ENCODE data around the gene IRGQ.
"Not testable (repeated sequence)": the region's sequence is repeated elsewhere in the genome, so short reads cannot be mapped to it uniquely, and the experiment has no call there.

IRGQ gene

DNA sequence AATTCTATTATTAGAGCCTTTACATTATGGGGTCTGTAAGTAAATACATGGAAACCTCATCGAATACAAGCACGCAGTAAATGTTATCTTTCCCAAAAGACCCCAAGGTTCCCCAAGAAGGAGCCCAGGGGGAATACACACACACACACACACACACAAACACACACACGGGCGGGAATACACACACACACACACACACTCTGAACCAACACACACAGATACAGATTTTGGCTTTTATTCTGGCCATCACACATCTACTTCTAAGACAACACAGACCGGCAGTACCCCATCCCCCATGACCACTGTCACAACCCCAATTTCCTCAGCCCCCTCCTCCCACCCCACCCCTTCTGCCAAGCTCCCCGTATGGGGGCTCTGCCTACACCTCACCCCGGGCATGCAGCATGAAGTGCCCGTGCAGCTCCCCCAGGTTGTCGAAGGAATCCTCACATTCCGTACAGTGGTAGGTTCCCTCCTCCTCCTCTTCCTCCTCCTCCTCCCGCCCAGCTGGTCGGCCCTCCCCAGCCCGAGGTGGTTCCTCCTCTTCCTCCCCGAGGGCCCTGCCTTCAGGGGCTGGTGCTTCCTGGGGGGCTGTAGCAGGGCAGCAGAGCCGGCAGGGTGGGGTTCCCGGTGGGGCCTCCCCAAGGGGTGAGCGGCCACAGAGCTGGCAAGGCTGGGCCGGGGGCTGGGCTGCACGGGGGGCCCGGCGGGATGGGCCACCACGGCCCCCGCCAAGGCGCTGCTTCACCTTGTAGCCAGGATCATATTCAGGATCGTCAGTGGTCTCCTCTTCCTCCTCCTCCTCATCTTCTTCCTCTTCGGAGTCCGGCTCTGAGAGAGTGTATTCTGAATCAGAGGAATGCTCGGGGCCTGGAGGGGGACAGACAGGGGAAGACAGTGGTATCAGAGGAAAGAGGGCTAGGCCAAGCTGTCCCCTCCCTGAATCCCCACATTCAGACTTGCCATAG is 11.6 kb upstream of the IRGQ start:
- Histone ChIP-seq H3K9me3 (ENCODE audit: low read length) (no peaks in the 10 kb centered on the region), H3K27ac (ENCODE audit: low read depth, low read length) (no peak overlapping the region), H3K36me3 (ENCODE audit: insufficient read depth, low read length) (peaks cover 29% of the 10 kb centered on the region), H3K9ac (ENCODE audit: low read length) (no peak overlapping the region), H3K4me1 (ENCODE audit: insufficient read depth, low read length) (no peaks in the 10 kb centered on the region), H3K4me3 (ENCODE audit: low read depth in 1 of 2, low read length in 2 of 2) (no peak overlapping the region), H3K27me3 (ENCODE audit: control insufficient read depth in 1 of 2, insufficient read depth in 2 of 2, low read length in 2 of 2) (no peaks in the 10 kb centered on the region)

DNA sequence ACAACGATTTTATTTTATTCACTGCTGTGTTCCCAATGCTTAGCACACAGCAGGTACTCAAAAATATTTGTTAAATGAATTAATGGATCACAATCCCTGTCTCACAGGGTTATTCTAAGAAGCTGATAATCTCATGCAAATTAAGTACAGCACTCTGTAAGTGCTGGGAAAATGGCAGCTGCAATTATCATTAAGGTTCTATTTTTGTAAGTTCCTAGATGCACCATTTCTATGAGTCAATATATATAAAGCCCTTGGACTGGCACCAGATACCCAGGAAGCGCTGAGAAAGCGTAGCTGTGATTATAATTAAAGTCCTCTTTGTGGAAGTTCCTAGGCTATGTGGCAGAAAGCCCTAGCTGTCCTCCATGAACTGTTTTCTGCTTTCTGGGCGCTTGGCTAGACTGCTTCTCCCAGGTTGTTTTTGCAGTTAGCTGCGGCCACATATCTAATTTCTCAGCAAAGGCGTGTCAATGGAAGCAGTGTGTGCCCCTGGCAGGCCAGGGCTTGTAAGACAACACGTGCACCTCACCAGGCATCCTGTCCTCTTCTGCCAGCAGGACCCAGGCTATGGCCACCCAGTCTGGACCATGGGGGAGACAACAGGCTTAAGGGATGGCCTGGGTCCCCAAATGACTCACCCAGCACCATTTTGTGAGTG is 10.8 kb upstream of the IRGQ start:
- Histone ChIP-seq H3K9ac (ENCODE audit: low read length) (no peak overlapping the region), H3K27ac (ENCODE audit: low read depth, low read length) (no peak overlapping the region), H3K27me3 (ENCODE audit: control insufficient read depth in 1 of 2, insufficient read depth in 2 of 2, low read length in 2 of 2) (no peaks in the 10 kb centered on the region), H3K36me3 (ENCODE audit: insufficient read depth, low read length) (peaks cover 22% of the 10 kb centered on the region), H3K4me1 (ENCODE audit: insufficient read depth, low read length) (no peaks in the 10 kb centered on the region), H3K4me3 (ENCODE audit: low read depth in 1 of 2, low read length in 2 of 2) (no peak overlapping the region), H3K9me3 (ENCODE audit: low read length) (no peaks in the 10 kb centered on the region)

- H3K4me1 ChIP-seq (ENCODE audit: insufficient read depth, low read length), result no peaks in the 10 kb centered on the region
- no peak overlapping the region for H3K4me3 ChIP-seq (ENCODE audit: low read depth in 1 of 2, low read length in 2 of 2)
- no peak overlapping the region for H3K27ac ChIP-seq (ENCODE audit: low read depth, low read length)
- H3K36me3 ChIP-seq (ENCODE audit: insufficient read depth, low read length), result peaks cover 24% of the 10 kb centered on the region
- H3K9ac ChIP-seq (ENCODE audit: low read length), result no peak overlapping the region
- no peaks in the 10 kb centered on the region for H3K27me3 ChIP-seq (ENCODE audit: control insufficient read depth in 1 of 2, insufficient read depth in 2 of 2, low read length in 2 of 2)
- H3K9me3 ChIP-seq (ENCODE audit: low read length), result no peaks in the 10 kb centered on the region
Observed at GRCh38 chr19:43605875-43606568, 10.1 kb upstream of the IRGQ start.

- H3K9ac ChIP-seq (ENCODE audit: low read length); H3K4me3 ChIP-seq (ENCODE audit: low read depth in 1 of 2, low read length in 2 of 2); H3K9me3 ChIP-seq (ENCODE audit: low read length); H3K27ac ChIP-seq (ENCODE audit: low read depth, low read length); H3K27me3 ChIP-seq (ENCODE audit: control insufficient read depth in 1 of 2, insufficient read depth in 2 of 2, low read length in 2 of 2): not testable (repeated sequence)
- Histone ChIP-seq H3K4me1 (ENCODE audit: insufficient read depth, low read length) (peaks cover 16% of the 10 kb centered on the region), H3K36me3 (ENCODE audit: insufficient read depth, low read length) (peaks cover 13% of the 10 kb centered on the region)
Observed at GRCh38 chr19:43600326-43600725, 4.4 kb upstream of the IRGQ start.

GRCh38 chr19:43599635-43600295 is 3.8 kb upstream of the IRGQ start:
- H3K27ac ChIP-seq (ENCODE audit: low read depth, low read length), result no peak overlapping the region
- peaks cover 13% of the 10 kb centered on the region for H3K36me3 ChIP-seq (ENCODE audit: insufficient read depth, low read length)

GRCh38 chr19:43598445-43599240 is 2.7 kb upstream of the IRGQ start:
- Histone ChIP-seq H3K27ac (ENCODE audit: low read depth, low read length) (no peak overlapping the region), H3K4me1 (ENCODE audit: insufficient read depth, low read length) (peaks cover 28% of the 10 kb centered on the region), H3K27me3 (ENCODE audit: control insufficient read depth in 1 of 2, insufficient read depth in 2 of 2, low read length in 2 of 2) (no peaks in the 10 kb centered on the region), H3K9ac (ENCODE audit: low read length) (no peak overlapping the region), H3K4me3 (ENCODE audit: low read depth in 1 of 2, low read length in 2 of 2) (no peak overlapping the region), H3K36me3 (ENCODE audit: insufficient read depth, low read length) (peaks cover 20% of the 10 kb centered on the region), H3K9me3 (ENCODE audit: low read length) (no peaks in the 10 kb centered on the region)

More at GRCh38 chr19:43599635-43600295, 3.8 kb upstream of the IRGQ start:
- H3K4me1 ChIP-seq (ENCODE audit: insufficient read depth, low read length), result peaks cover 17% of the 10 kb centered on the region
- H3K9ac ChIP-seq (ENCODE audit: low read length), result no peak overlapping the region
- no peaks in the 10 kb centered on the region for H3K27me3 ChIP-seq (ENCODE audit: control insufficient read depth in 1 of 2, insufficient read depth in 2 of 2, low read length in 2 of 2)
- no peak overlapping the region for H3K4me3 ChIP-seq (ENCODE audit: low read depth in 1 of 2, low read length in 2 of 2)
- no peaks in the 10 kb centered on the region for H3K9me3 ChIP-seq (ENCODE audit: low read length)

DNA sequence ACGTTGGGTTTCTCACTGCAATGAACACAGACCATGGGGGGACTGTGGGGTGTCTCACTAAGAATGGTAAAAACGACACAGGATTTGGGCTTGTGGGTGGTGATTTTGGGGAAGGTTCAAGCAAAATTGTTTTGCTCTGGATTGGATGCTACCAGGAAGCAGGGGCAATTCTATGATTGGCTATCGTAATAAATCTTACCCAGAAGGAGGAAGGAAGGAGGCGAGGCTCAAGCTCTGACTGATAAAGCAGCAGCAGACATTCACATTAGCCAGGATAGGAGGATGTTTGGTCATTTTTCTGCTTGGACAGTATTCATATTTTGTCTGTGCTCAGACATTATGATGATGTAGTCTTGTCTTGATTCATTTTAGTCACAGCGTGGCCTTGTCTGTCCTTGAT is 1.9 kb upstream of the IRGQ start:
- Histone ChIP-seq H3K9ac (ENCODE audit: low read length) (no peak overlapping the region), H3K27me3 (ENCODE audit: control insufficient read depth in 1 of 2, insufficient read depth in 2 of 2, low read length in 2 of 2) (no peaks in the 10 kb centered on the region), H3K4me1 (ENCODE audit: insufficient read depth, low read length) (peaks cover 33% of the 10 kb centered on the region), H3K4me3 (ENCODE audit: low read depth in 1 of 2, low read length in 2 of 2) (no peak overlapping the region), H3K27ac (ENCODE audit: low read depth, low read length) (no peak overlapping the region), H3K9me3 (ENCODE audit: low read length) (no peaks in the 10 kb centered on the region), H3K36me3 (ENCODE audit: insufficient read depth, low read length) (peaks cover 27% of the 10 kb centered on the region)

DNA sequence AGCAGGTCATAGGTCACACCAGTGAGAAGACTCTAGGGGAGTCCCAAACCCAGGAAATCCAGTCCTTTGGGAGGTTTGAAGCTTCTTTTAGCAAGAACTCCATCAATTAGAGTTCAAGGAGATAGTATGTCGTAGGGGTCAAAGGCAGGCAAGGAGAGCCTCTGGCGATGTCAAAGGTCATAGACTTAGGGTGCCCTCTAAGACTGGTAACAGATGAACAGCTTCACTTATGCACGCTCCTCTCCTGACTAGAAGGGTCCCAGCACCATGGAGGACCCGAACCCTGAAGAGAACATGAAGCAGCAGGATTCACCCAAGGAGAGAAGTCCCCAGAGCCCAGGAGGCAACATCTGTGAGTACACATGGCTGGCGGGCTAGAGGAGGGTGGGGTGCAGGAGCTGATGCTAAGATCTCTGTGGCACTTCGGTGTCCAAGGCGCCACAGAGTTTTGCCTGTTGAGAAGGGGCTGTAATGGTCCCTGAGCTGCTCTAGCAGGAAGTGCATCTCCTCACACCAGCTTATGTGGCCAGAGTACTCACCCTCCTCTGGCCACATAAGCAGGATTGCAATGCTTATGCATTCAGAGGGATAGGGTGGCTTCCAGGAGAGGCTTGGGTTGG is 1.0 kb upstream of the IRGQ start:
- Histone ChIP-seq H3K27ac (ENCODE audit: low read depth, low read length) (peak overlapping the region; percentile 98), H3K36me3 (ENCODE audit: insufficient read depth, low read length) (peaks cover 33% of the 10 kb centered on the region), H3K4me1 (ENCODE audit: insufficient read depth, low read length) (peaks cover 33% of the 10 kb centered on the region), H3K27me3 (ENCODE audit: control insufficient read depth in 1 of 2, insufficient read depth in 2 of 2, low read length in 2 of 2) (no peaks in the 10 kb centered on the region), H3K9me3 (ENCODE audit: low read length) (no peaks in the 10 kb centered on the region), H3K4me3 (ENCODE audit: low read depth in 1 of 2, low read length in 2 of 2) (peak overlapping the region; percentile 75 to 80), H3K9ac (ENCODE audit: low read length) (peak overlapping the region; percentile 62)

DNA sequence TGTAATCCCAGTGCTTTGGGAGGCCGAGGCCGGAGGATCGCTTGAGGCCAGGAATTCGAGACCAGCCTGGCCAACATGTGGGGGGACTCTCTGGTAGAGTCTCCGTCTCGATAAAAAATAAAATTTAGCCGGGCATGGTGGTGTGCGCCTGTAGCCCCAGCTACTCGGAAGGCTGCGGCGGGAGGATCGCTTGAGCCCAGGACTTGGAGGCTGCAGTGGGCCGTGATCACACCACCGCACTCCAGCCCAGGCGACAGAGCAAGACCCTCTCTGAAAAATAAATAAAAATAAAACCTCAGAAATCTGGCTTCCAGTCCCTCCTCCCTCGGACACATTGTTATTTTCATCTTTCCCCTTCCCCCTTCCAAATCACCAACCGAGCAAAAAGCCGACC is 332 bp downstream of the IRGQ start:
- Histone ChIP-seq H3K4me1 (ENCODE audit: insufficient read depth, low read length) (peaks cover 33% of the 10 kb centered on the region), H3K4me3 (ENCODE audit: low read depth in 1 of 2, low read length in 2 of 2) (peak overlapping the region; percentile 77 to 88), H3K9me3 (ENCODE audit: low read length) (no peaks in the 10 kb centered on the region), H3K9ac (ENCODE audit: low read length) (peak overlapping the region; percentile 88), H3K36me3 (ENCODE audit: insufficient read depth, low read length) (peaks cover 27% of the 10 kb centered on the region), H3K27ac (ENCODE audit: low read depth, low read length) (peak overlapping the region; percentile 94), H3K27me3 (ENCODE audit: control insufficient read depth in 1 of 2, insufficient read depth in 2 of 2, low read length in 2 of 2) (no peaks in the 10 kb centered on the region)
